SK-N-SH (cell line): ENCODE data around the gene NEURL1.

Experiments
- CTCF ChIP-seq: fragments of 200-600 bp; sonication (generic); IDR thresholded peaks from 2 replicates; pipeline ENCODE4 v1.6.1; 2017; ENCODE audit warnings: antibody characterized with exemption, mild to moderate bottlenecking, moderate library complexity
- POLR2AphosphoS5 ChIP-seq: IDR thresholded peaks from 2 replicates; pipeline ENCODE4 v1.6.1; 2012; ENCODE audit warnings: low read depth, low read length
- YY1 ChIP-seq: IDR thresholded peaks from 2 replicates; pipeline ENCODE4 v1.4.0; 2012; ENCODE audit warnings: low read depth, mild to moderate bottlenecking

GRCh38 chr10:103447187-103447586 is 46.3 kb upstream of the NEURL1 start:
- TF ChIP-seq CTCF (no peak), YY1 (no peak), POLR2AphosphoS5 (no peak)
